ENCODE results near the gene LRRC27.

- TF ChIP-seq, protein P1, sequence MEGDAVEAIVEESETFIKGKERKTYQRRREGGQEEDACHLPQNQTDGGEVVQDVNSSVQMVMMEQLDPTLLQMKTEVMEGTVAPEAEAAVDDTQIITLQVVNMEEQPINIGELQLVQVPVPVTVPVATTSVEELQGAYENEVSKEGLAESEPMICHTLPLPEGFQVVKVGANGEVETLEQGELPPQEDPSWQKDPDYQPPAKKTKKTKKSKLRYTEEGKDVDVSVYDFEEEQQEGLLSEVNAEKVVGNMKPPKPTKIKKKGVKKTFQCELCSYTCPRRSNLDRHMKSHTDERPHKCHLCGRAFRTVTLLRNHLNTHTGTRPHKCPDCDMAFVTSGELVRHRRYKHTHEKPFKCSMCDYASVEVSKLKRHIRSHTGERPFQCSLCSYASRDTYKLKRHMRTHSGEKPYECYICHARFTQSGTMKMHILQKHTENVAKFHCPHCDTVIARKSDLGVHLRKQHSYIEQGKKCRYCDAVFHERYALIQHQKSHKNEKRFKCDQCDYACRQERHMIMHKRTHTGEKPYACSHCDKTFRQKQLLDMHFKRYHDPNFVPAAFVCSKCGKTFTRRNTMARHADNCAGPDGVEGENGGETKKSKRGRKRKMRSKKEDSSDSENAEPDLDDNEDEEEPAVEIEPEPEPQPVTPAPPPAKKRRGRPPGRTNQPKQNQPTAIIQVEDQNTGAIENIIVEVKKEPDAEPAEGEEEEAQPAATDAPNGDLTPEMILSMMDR (conservative IDR thresholded peaks at IDR 0.05; ENCODE audit: low read depth, low read length) = no peak
- no peak for TF ChIP-seq EZH2 (IDR thresholded peaks at IDR 0.05; ENCODE audit: low read length, unreplicated experiment)
Measured at GRCh38 chr10:132326925-132327324, 5.1 kb upstream of the LRRC27 start.
